ENCODE results near the gene NFIC.

NFIC gene

GRCh38 chr19:3508771-3509535, 142.6 kb downstream of the NFIC start:
- Histone ChIP-seq H3K4me2 (ENCODE audit: insufficient read depth, low read length) (peak overlapping the region; percentile 90), H3K4me3 (ENCODE audit: low read depth in 1 of 2, low read length in 2 of 2) (no peak overlapping the region), H2AFZ (ENCODE audit: low read depth, low read length) (no peak overlapping the region), H3K27ac (ENCODE audit: low read length) (no peak overlapping the region), H4K20me1 (ENCODE audit: insufficient read depth, low read length) (peaks cover 66% of the 10 kb centered on the region), H3K36me3 (ENCODE audit: insufficient read depth, low read length) (peaks cover 62% of the 10 kb centered on the region), H3K9ac (ENCODE audit: low read depth, low read length) (no peak overlapping the region), H3K79me2 (ENCODE audit: insufficient read depth, low read length) (peaks cover 83% of the 10 kb centered on the region), H3K9me3 (ENCODE audit: insufficient read depth, low read length, severe bottlenecking) (no peaks in the 10 kb centered on the region), H3K27me3 (ENCODE audit: insufficient read depth, low read length, poor library complexity) (no peaks in the 10 kb centered on the region), H3K4me1 (ENCODE audit: insufficient read depth, low read length) (peaks cover 42% of the 10 kb centered on the region)
- ATAC-seq (ENCODE audit: insufficient read depth, low read depth) (no peak), DNase-seq (no peak)
- no peak for TF ChIP-seq EZH2 (IDR thresholded peaks at IDR 0.05; ENCODE audit: borderline replicate concordance, low read depth, low read length, severe bottlenecking)
- TF ChIP-seq CTCF (IDR thresholded peaks at IDR 0.05; ENCODE audit: borderline replicate concordance, extremely low read depth, low read length, poor library complexity, severe bottlenecking), result no peak

- Histone ChIP-seq H3K27ac (ENCODE audit: low read length) (no peak overlapping the region), H3K4me3 (ENCODE audit: low read depth in 1 of 2, low read length in 2 of 2) (no peak overlapping the region), H3K4me2 (ENCODE audit: insufficient read depth, low read length) (no peak overlapping the region), H3K9ac (ENCODE audit: low read depth, low read length) (no peak overlapping the region), H3K36me3 (ENCODE audit: insufficient read depth, low read length) (peaks cover 62% of the 10 kb centered on the region), H3K4me1 (ENCODE audit: insufficient read depth, low read length) (peaks cover 42% of the 10 kb centered on the region), H3K79me2 (ENCODE audit: insufficient read depth, low read length) (peaks cover 89% of the 10 kb centered on the region), H4K20me1 (ENCODE audit: insufficient read depth, low read length) (peaks cover 72% of the 10 kb centered on the region), H3K27me3 (ENCODE audit: insufficient read depth, low read length, poor library complexity) (no peaks in the 10 kb centered on the region), H3K9me3 (ENCODE audit: insufficient read depth, low read length, severe bottlenecking) (no peaks in the 10 kb centered on the region), H2AFZ (ENCODE audit: low read depth, low read length) (no peak overlapping the region)
- DNase-seq, result no peak
- ATAC-seq (ENCODE audit: insufficient read depth, low read depth), result no peak
- TF ChIP-seq CTCF (IDR thresholded peaks at IDR 0.05; ENCODE audit: borderline replicate concordance, extremely low read depth, low read length, poor library complexity, severe bottlenecking) (no peak), EZH2 (IDR thresholded peaks at IDR 0.05; ENCODE audit: borderline replicate concordance, low read depth, low read length, severe bottlenecking) (no peak)
Observed at GRCh38 chr19:3509566-3509989, 143.2 kb downstream of the NFIC start.

DNA sequence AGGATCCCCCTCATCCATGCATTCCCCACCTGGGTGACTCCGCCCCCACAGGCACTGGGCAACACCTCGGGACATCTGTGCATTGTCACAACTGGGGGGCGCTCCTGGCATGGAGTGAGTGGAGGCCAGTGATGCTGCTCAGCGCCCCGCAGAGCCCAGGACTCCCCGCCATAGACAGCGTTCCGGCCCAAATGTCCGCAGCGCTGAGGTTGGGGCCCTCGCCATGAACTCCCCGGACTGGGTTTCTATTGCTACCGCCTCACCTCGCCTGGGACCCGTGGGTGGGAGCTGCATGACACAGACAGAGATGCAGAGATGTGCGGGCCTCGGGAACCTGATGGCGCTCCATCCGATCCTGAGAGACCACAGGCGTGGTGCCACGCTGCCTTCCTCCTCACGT, 144.3 kb downstream of the NFIC start:
- Histone ChIP-seq H3K27me3 (ENCODE audit: insufficient read depth, low read length, poor library complexity) (no peaks in the 10 kb centered on the region), H3K9ac (ENCODE audit: low read depth, low read length) (peak overlapping the region; percentile 6; the same call in 1 of the 2 replicates), H3K4me3 (ENCODE audit: low read depth in 1 of 2, low read length in 2 of 2) (no peak overlapping the region), H2AFZ (ENCODE audit: low read depth, low read length) (no peak overlapping the region), H3K4me2 (ENCODE audit: insufficient read depth, low read length) (no peak overlapping the region), H3K36me3 (ENCODE audit: insufficient read depth, low read length) (peaks cover 70% of the 10 kb centered on the region), H3K9me3 (ENCODE audit: insufficient read depth, low read length, severe bottlenecking) (no peaks in the 10 kb centered on the region), H3K4me1 (ENCODE audit: insufficient read depth, low read length) (peaks cover 30% of the 10 kb centered on the region), H3K79me2 (ENCODE audit: insufficient read depth, low read length) (peaks cover 96% of the 10 kb centered on the region), H4K20me1 (ENCODE audit: insufficient read depth, low read length) (peaks cover 81% of the 10 kb centered on the region), H3K27ac (ENCODE audit: low read length) (no peak overlapping the region)
- DNase-seq, result no peak
- ATAC-seq (ENCODE audit: insufficient read depth, low read depth), result no peak
- TF ChIP-seq CTCF (IDR thresholded peaks at IDR 0.05; ENCODE audit: borderline replicate concordance, extremely low read depth, low read length, poor library complexity, severe bottlenecking), result no peak

Measured in DND-41 (cell line).